HG03095 (cell line): ENCODE data around the gene PCSK6.

Source experiments
- ATAC-seq: cut with Tn5 transposase; IDR thresholded peaks from one replicate; pipeline ENCODE4 v1.9.1; 2021; ENCODE audit warnings: moderate library complexity; ENCODE audit not compliant: unreplicated experiment

The PCSK6 gene

GRCh38 chr15:101483462-101483861, 6.0 kb downstream of the PCSK6 start:
- ATAC-seq = no peak

GRCh38 chr15:101482526-101483371, 6.8 kb downstream of the PCSK6 start:
- ATAC-seq = no peak

- ATAC-seq = no peak
Measured at GRCh38 chr15:101481917-101482525, 7.5 kb downstream of the PCSK6 start.

GRCh38 chr15:101481381-101481705, 8.2 kb downstream of the PCSK6 start:
- ATAC-seq = no peak

GRCh38 chr15:101480613-101481380, 8.7 kb downstream of the PCSK6 start:
- ATAC-seq = no peak

GRCh38 chr15:101479851-101480612, 9.5 kb downstream of the PCSK6 start:
- no peak for ATAC-seq

- no peak for ATAC-seq
Measured at GRCh38 chr15:101479342-101479845, 10.1 kb downstream of the PCSK6 start.

- ATAC-seq = no peak
Measured at GRCh38 chr15:101478701-101479341, 10.7 kb downstream of the PCSK6 start.

GRCh38 chr15:101477851-101478362, 11.6 kb downstream of the PCSK6 start:
- ATAC-seq = no peak

GRCh38 chr15:101476756-101477155, 12.8 kb downstream of the PCSK6 start:
- no peak for ATAC-seq

GRCh38 chr15:101474983-101475382, 14.5 kb downstream of the PCSK6 start:
- no peak for ATAC-seq

- no peak for ATAC-seq
Measured at GRCh38 chr15:101474233-101474632, 15.3 kb downstream of the PCSK6 start.

- no peak for ATAC-seq
Measured at GRCh38 chr15:101472033-101472432, 17.5 kb downstream of the PCSK6 start.

- ATAC-seq = no peak
Measured at GRCh38 chr15:101470548-101471239, 18.8 kb downstream of the PCSK6 start.

- ATAC-seq = no peak
Measured at GRCh38 chr15:101469520-101470288, 19.8 kb downstream of the PCSK6 start.

- ATAC-seq = no peak
Measured at GRCh38 chr15:101466188-101466587, 23.3 kb downstream of the PCSK6 start.

- ATAC-seq = no peak
Measured at GRCh38 chr15:101464999-101465669, 24.4 kb downstream of the PCSK6 start.

- no peak for ATAC-seq
Measured at GRCh38 chr15:101464256-101464998, 25.1 kb downstream of the PCSK6 start.
